ENCODE results near the gene PCDHB3.
"Not testable (repeated sequence)": the region's sequence is repeated elsewhere in the genome, so short reads cannot be mapped to it uniquely, and the experiment has no call there.

PCDHB3 gene

DNA sequence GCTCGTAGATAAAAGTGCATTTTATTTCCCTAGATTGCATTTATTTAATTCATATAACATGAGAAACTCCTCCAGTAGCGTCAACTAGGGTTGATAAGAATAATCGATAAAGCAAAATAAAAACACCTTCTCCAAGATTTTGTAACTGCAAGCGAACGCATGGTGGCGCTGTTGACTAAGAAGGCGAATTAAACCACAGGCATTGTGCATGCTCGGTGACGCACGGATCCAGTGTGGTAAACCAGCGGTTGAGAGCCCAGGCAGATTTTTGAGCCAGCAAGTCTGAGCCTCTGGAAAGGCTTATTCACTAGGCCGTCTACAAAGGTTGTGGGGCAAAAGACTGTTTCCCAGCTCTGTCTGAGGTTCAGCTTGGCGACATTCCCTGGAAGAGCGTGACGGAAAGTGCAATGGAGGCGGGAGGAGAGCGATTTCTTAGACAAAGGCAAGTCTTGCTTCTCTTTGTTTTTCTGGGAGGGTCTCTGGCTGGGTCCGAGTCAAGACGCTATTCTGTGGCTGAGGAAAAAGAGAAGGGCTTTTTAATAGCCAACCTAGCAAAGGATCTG, at the start of gene PCDHB3:
Gene PCDHB3, plus strand, starts transcription at position 231 of the 563 bp plus-strand sequence. Its CDS starts 177 bp downstream, at position 408.
- Histone ChIP-seq H3K36me3 (no peaks in the 10 kb centered on the region), H4K20me1 (no peaks in the 10 kb centered on the region), H3K9ac (no peak within 1 kb of the TSS), H3K4me2 (no peak within 1 kb of the TSS), H3K4me3 (peak within 1 kb of the TSS; percentile 14; the same call in 1 of the 2 replicates), H3K27ac (no peak within 1 kb of the TSS), H3K27me3 (no peaks in the 10 kb centered on the region), H3K4me1 (no peaks in the 10 kb centered on the region), H3K9me3 (peaks cover 32% of the 10 kb centered on the region)
- TF ChIP-seq Cebpa-rat (IDR thresholded peaks at IDR 0.05) = no peak

DNA sequence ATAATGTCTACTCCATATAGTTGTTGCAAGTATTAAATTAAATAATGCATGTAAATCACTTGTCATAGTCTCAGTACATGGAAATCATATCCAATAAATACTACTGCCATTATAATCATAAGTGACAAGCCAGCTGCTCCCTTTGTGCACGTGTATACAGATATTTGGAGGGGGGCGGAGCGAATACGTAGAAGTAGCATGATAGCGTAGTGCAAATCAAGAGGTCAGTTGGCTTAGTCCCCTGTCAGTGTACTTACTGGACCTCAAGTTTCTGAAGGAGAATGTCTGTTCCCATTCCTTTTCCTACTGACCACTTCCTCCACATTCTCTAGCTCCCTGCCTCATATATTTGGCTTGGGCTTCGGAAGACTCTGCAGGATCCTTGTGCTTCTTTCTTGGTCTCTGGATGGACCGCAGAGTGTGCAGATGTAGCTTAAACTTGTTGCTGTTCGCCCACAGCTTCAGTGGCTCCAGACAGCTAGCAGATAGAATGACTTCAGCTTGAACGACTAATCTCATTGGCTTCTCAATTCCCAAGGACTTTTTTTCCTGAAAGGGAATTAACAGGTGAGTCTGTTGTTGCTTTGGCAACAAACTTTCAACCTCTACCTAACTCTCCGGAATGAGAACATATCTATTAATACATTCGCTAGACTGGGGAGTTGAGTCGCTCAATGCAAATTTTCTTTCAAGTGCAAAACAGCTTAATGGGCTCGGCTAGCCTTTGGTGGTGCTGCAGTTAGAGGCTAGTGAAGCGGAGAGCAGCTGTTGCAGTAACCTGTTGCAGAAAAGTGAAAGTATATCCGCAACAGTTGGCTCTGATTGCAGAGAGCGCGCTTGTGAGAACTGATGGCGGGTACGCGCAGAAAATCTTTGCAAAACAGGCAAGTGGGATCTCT, 49.4 kb upstream of the PCDHB3 start, which contains the start of gene PCDHB1:
Gene PCDHB1, plus strand, starts transcription at position 753 of the 899 bp plus-strand sequence. Its CDS starts 97 bp downstream, at position 850.
- no peak for TF ChIP-seq Cebpa-rat (IDR thresholded peaks at IDR 0.05)
- Histone ChIP-seq H3K9me3 (no peaks in the 10 kb centered on the region), H4K20me1 (no peaks in the 10 kb centered on the region), H3K36me3 (no peaks in the 10 kb centered on the region), H3K9ac (no peak within 1 kb of the TSS), H3K27me3 (no peaks in the 10 kb centered on the region), H3K4me3 (no peak within 1 kb of the TSS), H3K27ac (no peak within 1 kb of the TSS), H3K4me2 (no peak within 1 kb of the TSS), H3K4me1 (no peaks in the 10 kb centered on the region)

DNA sequence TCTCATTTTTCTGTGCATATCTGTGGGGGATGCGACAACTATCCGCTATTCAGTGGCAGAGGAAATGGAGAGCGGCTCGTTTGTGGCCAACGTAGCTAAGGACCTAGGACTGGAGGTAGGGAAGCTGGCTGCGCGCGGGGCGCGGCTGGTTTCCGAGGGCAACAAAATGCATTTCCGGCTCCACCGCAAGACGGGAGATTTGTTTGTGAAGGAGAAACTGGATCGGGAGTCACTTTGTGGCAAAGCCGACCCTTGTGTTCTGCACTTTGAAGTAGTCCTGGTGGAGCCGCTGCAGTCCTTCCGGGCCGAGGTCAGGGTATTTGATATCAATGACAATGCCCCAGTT, 48.8 kb upstream of the PCDHB3 start:
- no peaks in the 10 kb centered on the region for H3K4me1 ChIP-seq
- no peak overlapping the region for H3K27ac ChIP-seq
- H3K36me3 ChIP-seq = no peaks in the 10 kb centered on the region
- H3K9ac ChIP-seq = no peak overlapping the region
- no peaks in the 10 kb centered on the region for H3K9me3 ChIP-seq
- H4K20me1 ChIP-seq = no peaks in the 10 kb centered on the region
- H3K27me3 ChIP-seq = no peaks in the 10 kb centered on the region
- no peak for TF ChIP-seq Cebpa-rat (IDR thresholded peaks at IDR 0.05)
- no peak overlapping the region for H3K4me2 ChIP-seq
- H3K4me3 ChIP-seq = no peak overlapping the region

DNA sequence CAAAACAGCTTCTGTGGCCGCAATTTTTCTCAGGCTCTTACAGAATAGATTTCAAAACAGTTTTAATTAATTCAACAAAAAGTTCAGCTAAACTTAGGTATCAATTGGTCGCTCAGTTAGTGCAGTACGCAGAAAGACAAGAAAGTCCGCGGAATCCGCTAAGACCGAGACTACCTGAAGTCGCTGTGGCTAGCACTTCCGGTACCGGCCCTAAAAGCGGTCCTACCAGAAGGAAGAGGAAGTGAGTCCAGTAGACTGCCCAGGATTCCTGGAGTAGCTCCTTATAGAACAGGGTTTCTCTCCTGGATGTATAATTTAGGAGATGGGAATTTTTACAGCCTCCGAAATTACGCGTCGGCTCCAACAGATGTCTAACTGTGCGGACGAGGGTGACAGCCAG, 22.4 kb upstream of the PCDHB3 start:
- Histone ChIP-seq H3K9ac (no peak overlapping the region), H3K36me3 (no peaks in the 10 kb centered on the region), H4K20me1 (no peaks in the 10 kb centered on the region), H3K27me3 (no peaks in the 10 kb centered on the region), H3K4me2 (no peak overlapping the region), H3K27ac (no peak overlapping the region), H3K9me3 (peaks cover 14% of the 10 kb centered on the region; the same call in 1 of the 2 replicates), H3K4me3 (no peak overlapping the region), H3K4me1 (no peaks in the 10 kb centered on the region)
- no peak for TF ChIP-seq Cebpa-rat (IDR thresholded peaks at IDR 0.05)

DNA sequence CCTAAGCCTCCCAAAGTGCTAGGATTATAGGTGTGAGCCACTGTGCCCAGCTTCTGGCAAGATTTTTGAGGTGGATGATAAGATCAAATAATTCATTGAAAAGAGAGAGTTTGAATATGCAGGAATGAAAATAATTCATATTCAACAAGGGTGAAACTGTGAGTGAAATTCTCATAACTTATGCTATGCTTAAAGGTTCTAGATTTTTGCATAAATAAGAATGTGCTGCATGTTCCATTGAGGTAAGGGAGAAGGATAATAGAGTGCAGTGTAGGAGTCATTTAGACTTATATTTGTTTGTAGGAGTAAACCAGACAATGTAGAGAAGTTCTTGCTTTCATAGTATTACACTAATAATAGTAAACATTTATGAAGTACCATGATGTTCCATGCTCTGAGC, 18.0 kb upstream of the PCDHB3 start:
- Histone ChIP-seq H3K27ac (no peak overlapping the region), H3K9me3 (peaks cover 12% of the 10 kb centered on the region; the same call in 1 of the 2 replicates), H4K20me1 (no peaks in the 10 kb centered on the region), H3K4me2 (no peak overlapping the region), H3K4me1 (no peaks in the 10 kb centered on the region), H3K36me3 (no peaks in the 10 kb centered on the region), H3K9ac (no peak overlapping the region), H3K27me3 (no peaks in the 10 kb centered on the region), H3K4me3 (no peak overlapping the region)
- no peak for TF ChIP-seq Cebpa-rat (IDR thresholded peaks at IDR 0.05)

DNA sequence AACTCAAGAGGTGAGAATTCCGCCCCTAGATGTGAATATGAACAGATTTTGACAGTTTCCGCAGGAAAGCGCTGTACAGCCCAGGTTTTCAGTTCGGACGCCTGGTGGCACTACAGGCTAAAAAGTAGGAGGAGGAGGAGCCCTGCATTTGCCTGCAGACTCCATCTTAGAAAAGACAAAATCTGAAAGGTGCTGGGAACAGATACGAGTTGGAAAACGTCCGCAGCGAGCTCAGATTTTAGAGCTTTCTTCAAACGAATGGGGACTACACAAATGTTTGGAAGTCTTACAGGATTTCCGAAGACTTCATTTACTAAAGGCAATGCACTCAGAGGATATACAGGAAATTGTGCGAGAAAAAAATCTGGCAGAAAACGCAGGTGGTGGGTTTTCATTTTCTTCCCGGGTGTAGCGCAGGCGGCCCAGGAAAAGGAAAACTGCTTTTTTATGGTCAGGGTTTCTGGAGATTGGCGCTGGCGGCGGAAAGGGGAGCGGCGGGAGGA, 15.7 kb upstream of the PCDHB3 start:
- H4K20me1 ChIP-seq = no peaks in the 10 kb centered on the region
- no peaks in the 10 kb centered on the region for H3K9me3 ChIP-seq
- no peak overlapping the region for H3K4me2 ChIP-seq
- no peaks in the 10 kb centered on the region for H3K27me3 ChIP-seq
- no peaks in the 10 kb centered on the region for H3K4me1 ChIP-seq
- no peak overlapping the region for H3K27ac ChIP-seq
- no peaks in the 10 kb centered on the region for H3K36me3 ChIP-seq
- no peak for TF ChIP-seq Cebpa-rat (IDR thresholded peaks at IDR 0.05)
- H3K4me3 ChIP-seq = no peak overlapping the region
- H3K9ac ChIP-seq = no peak overlapping the region

DNA sequence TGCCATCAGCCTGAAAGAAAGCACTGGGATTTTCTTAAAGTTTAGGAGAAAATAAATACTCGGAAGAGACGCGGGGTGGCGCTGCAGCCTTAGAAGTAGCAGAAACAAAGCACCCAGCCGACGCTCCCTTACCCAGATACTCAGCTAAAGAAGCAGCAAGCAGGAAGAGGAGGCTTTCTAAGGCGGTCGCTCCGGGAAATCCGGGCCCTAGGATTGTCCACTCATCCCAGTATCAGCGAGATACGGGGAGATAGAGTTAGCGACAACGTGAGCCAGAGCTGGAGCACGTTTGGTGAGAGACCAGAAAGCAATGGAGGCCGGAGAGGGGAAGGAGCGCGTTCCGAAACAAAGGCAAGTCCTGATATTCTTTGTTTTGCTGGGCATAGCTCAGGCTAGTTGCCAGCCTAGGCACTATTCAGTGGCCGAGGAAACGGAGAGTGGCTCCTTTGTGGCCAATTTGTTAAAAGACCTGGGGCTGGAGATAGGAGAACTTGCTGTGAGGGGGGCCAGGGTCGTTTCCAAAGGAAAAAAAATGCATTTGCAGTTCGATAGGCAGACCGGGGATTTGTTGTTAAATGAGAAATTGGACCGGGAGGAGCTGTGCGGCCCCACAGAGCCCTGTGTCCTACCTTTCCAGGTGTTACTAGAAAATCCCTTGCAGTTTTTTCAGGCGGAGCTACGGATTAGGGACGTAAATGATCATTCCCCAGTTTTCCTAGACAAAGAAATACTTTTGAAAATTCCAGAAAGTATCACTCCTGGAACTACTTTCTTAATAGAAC, 5.6 kb upstream of the PCDHB3 start, which contains the start of gene PCDHB2:
Gene PCDHB2, plus strand, starts transcription at position 135 of the 782 bp plus-strand sequence. Its CDS starts 176 bp downstream, at position 311.
- no peak within 1 kb of the TSS for H3K27ac ChIP-seq
- H3K9ac ChIP-seq = no peak within 1 kb of the TSS
- TF ChIP-seq Cebpa-rat (IDR thresholded peaks at IDR 0.05) = no peak
- H3K4me3 ChIP-seq = no peak within 1 kb of the TSS
- H4K20me1 ChIP-seq = no peaks in the 10 kb centered on the region
- H3K4me2 ChIP-seq = no peak within 1 kb of the TSS
- no peaks in the 10 kb centered on the region for H3K4me1 ChIP-seq
- no peaks in the 10 kb centered on the region for H3K36me3 ChIP-seq
- H3K9me3 ChIP-seq = peaks cover 18% of the 10 kb centered on the region
- H3K27me3 ChIP-seq = no peaks in the 10 kb centered on the region

DNA sequence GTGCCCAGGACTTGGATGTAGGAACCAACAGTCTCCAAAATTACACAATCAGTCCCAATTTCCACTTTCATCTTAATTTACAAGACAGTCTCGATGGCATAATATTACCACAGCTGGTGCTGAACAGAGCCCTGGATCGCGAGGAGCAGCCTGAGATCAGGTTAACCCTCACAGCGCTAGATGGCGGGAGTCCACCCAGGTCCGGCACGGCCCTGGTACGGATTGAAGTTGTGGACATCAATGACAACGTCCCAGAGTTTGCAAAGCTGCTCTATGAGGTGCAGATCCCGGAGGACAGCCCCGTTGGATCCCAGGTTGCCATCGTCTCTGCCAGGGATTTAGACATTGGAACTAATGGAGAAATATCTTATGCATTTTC, 5.0 kb upstream of the PCDHB3 start:
- Histone ChIP-seq H3K4me3 (no peak overlapping the region), H3K4me2 (no peak overlapping the region), H3K27ac (no peak overlapping the region)

DNA sequence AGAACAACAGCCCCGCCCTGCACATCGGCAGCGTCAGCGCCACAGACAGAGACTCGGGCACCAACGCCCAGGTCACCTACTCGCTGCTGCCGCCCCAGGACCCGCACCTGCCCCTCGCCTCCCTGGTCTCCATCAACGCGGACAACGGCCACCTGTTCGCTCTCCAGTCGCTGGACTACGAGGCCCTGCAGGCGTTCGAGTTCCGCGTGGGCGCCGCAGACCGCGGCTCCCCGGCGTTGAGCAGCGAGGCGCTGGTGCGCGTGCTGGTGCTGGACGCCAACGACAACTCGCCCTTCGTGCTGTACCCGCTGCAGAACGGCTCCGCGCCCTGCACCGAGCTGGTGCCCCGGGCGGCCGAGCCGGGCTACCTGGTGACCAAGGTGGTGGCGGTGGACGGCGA, 4.1 kb upstream of the PCDHB3 start:
- H4K20me1 ChIP-seq, H3K27me3 ChIP-seq, H3K36me3 ChIP-seq, H3K4me1 ChIP-seq, H3K9ac ChIP-seq, H3K4me3 ChIP-seq, H3K4me2 ChIP-seq, H3K27ac ChIP-seq: not testable (repeated sequence)
- peaks cover 29% of the 10 kb centered on the region for H3K9me3 ChIP-seq

More for the DNA sequence above, 5.0 kb upstream of the PCDHB3 start:
- TF ChIP-seq Cebpa-rat (IDR thresholded peaks at IDR 0.05) = no peak
- Histone ChIP-seq H3K36me3 (no peaks in the 10 kb centered on the region), H4K20me1 (no peaks in the 10 kb centered on the region), H3K9ac (no peak overlapping the region), H3K9me3 (peaks cover 19% of the 10 kb centered on the region), H3K27me3 (no peaks in the 10 kb centered on the region), H3K4me1 (no peaks in the 10 kb centered on the region)

DNA sequence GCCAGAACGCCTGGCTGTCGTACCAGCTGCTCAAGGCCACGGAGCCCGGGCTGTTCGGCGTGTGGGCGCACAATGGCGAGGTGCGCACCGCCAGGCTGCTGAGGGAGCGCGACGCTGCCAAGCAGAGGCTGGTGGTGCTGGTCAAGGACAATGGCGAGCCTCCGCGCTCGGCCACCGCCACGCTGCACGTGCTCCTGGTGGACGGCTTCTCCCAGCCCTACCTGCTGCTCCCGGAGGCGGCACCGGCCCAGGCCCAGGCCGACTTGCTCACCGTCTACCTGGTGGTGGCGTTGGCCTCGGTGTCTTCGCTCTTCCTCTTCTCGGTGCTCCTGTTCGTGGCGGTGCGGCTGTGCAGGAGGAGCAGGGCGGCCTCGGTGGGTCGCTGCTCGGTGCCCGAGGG, 3.7 kb upstream of the PCDHB3 start:
- H3K9me3 ChIP-seq = peaks cover 33% of the 10 kb centered on the region
- not testable (repeated sequence) for H4K20me1 ChIP-seq

More for the DNA sequence above, 3.7 kb upstream of the PCDHB3 start:
- not testable (repeated sequence) for H3K27me3 ChIP-seq, H3K4me1 ChIP-seq, H3K4me2 ChIP-seq, H3K4me3 ChIP-seq, H3K9ac ChIP-seq, H3K27ac ChIP-seq, H3K36me3 ChIP-seq
